Left lobe of liver (tissue), 2 donors: ENCODE data around the gene MFSD6. TPM values are rescaled to one million over a fixed set of nuclear protein-coding genes. Genes with fewer than 3 reads are reported as not detected.
"Not testable (repeated sequence)": the region's sequence is repeated elsewhere in the genome, so short reads cannot be mapped to it uniquely, and the experiment has no call there.

ENCODE experiments used
- ATAC-seq: fragments of 200-7000 bp; cut with Tn5 transposase; one replicate; pipeline ENCODE4 v1.9.1; 2020; ENCODE audit warnings: mild to moderate bottlenecking, moderate library complexity
- DNase-seq: peaks from one replicate; pipeline ENCODE4 v3.0.0-alpha.2; 2020; ENCODE audit warnings: low spot score
- total RNA-seq: library from RNA; stranded (reverse); gene quantifications from one replicate; pipeline ENCODE4 v1.2.1, GENCODE V29; 2021
- donor health status: DM: no; HTN: no; CAD: no; lungs with moderate emphysema.
- donor health status: DM: no; HTN: yes; CAD: no.

MFSD6 gene
- total RNA-seq, 1 donor from 2014 or later, result 1.9 TPM

DNA sequence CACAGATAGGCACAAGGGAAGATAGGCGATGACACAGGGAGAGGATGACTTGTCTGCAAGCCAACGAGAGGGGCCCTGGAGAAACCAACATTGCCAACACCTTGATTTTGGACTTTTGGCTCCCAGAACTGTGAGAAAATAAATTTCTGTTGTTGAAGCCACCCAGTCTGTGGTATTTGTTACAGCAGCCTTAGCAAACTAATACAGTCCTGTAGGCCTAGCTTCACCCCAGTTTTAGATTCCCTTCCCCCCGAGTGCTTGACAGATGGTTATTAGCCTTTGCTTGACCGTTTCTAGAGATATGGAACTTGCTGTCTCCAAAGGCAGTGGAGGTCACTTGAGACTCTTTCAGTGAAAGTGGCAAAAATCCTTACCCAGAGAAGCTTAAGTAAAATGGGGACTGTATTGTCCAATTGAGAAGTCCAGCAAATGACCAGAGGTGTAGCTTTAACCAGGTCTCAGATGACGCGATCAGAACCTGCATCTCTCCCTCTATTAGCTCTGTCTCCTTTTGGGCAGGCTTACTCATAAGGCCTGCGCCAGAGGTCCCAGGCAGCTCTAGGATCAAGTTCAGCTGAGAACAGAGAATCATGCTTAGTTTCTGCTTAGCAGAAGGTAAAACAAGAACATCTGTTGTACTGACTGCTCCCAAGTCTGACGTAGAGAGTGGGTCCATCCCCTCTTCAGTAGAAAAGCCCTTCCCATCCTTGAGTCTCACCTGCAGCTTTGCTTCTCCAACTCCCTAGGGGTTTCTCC lies 50.4 kb downstream of the MFSD6 start:
- ATAC-seq, result no peak
- no peak for DNase-seq

DNA sequence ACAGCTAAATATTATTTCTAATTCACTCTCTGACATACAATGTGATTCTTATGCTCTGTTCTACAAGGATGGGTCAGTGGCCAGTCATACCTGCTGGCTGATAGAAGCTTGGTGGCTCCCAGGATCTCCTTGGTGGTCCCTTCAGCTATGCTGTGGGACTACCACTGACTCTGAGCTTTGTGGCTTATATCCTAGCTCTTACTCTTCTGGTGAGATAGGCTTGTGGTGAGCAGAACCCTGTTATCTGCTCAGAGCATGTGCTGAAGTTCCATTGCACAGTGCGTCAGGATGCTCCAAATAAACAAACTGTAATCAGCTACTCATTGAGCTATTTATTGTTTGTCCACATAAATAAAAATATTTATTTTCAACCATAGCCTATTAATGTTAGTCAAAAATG lies 51.7 kb downstream of the MFSD6 start:
- DNase-seq, result no peak
- no peak for ATAC-seq

DNA sequence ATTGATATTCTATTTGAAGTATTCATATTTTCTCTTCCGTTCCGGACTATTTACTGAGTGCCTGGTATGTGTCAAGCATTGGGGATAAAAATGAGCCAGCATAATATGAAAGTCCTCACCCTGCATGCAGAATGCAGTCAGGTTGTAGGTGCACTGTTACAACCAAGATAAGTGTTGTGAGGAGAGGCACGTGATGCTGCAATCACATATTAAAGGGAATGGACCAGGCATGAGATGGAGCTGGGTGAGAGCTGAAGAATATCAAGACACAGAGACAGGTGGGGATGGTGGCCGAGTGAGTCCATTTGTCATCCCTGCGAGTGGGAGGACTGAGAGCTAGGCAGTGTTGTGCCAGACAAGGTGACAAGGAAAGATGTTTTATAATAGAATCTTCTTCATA lies 52.3 kb downstream of the MFSD6 start:
- ATAC-seq (no peak), DNase-seq (no peak)

DNA sequence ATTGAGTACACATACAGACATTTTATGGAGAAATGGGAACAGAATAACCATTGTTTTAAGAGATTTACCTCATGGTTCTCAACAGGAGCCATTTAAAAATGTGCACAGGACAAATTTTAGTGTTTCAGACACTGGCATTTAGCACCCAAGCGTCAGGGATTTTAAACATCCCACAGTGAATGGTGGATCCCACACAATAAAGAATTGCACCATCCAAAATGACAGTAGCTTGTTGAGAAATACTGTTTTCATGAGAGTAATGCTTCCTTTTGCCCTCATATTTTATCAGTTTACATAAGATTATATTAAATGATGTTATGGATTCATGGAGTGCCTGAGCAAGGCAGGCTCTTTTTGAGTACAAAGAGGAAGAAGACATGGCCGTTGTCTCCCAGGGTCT lies 54.0 kb downstream of the MFSD6 start:
- no peak for DNase-seq
- ATAC-seq, result no peak

DNA sequence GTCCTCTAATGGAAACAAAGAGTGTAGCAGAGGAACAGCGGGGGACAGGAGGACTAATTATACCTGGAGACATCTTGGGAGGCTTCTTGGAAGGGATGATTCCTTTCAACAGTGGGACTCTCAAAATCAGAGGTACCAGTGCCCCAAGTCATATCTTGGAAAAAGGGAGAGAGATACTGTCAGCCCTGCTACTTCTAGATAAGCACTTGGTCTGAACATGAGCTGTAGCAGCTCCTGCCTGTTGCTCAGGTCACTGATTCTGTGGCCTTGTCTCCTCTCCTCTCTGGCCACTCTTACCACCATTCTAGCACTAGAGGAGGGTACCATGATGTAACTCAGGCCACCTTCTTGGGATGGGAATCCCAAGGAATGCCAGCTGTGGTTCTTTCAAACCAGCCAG lies 54.5 kb downstream of the MFSD6 start:
- no peak for ATAC-seq
- DNase-seq, result no peak

DNA sequence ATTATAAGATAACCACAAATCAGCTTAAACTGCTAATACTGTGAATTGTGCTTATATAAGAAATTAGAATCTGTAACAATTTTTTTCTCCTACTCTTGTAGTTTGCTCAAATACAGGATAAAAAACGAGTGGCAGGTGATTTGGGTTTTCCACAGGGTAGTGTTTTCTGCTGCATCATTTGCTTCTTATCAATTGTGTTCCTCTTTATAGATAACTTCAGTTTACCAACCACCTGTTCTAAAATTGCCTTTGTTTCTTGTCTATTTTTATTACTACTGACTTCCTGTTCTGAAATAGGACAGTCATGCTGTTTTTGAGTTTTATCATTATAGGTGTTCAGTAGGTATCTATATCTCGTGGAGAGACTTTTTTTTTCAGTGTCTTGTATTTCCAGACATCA lies 56.9 kb downstream of the MFSD6 start:
- ATAC-seq (no peak), DNase-seq (no peak)

DNA sequence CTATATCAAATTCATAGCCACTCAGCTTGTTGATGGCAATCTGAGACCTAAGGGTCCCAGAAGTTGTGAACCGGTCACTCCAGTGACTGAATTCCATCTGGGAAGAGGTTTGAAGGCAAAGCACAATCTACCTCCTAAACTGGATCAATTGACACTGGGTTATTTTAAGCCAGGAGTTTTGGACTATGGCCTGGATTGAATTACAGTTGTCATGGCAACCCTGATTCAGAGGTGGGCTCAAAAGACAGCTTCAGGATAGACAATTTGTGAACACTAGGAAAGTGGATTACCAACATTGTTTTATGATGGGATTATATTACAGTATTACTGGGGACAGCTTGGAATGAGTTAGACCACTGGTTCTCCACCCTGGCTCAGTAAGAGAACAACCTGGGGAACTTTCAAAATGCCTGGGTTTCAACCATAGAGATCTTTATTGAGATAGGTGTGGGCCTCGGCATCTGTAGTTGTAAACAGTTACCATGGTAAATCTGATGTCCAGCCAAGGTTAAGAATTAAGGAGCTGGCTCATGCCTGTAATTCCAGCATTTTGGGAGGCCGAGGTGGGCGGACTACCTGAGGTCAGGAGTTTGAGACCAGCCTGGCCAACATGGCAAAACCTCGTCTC lies 58.8 kb downstream of the MFSD6 start:
- ATAC-seq (no peak), DNase-seq (no peak)

DNA sequence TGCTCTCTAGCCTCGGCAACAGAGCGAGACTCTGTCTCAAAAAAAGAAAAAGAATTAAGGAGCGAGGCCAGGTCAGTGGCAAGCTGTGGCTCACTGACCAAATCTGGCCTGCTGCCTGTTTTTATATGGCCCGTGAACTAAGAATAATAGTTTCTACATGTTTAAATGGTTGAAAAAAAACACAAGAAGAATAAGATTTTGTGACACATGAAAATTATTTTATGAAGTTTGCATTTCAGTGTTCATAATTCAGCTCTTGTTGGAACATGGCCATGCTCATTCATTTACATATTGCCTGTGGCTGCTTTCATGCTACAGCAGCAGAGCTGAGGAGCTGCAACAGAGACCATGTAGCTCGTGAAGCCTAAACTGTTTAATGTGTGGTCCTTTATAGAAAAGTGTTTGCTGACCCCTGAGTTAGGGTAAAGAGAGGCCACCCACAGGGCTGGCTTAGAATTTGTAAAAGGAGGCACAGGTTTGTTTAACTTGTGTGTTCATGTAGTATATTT lies 59.5 kb downstream of the MFSD6 start:
- no peak for ATAC-seq
- DNase-seq, result no peak

DNA sequence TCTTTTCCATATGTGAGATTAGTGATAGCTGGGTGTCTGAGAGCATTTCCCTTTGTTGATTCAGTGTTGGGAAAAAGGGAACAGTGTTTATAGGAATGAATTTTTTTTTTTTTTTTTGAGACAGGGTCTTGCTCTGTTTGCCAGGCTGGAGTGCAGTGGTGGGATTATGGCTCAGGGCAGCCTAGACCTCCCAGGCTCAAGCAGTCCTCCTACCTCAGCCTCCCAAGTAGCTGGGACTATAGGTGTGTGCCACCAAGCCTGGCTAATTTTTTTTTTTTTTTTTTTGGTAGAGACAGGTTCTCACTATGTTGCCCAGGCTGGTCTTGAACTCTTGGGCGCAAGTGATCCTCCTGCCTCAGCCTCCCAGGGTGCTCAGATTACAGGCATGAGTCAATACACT lies 60.2 kb downstream of the MFSD6 start:
- not testable (repeated sequence) for DNase-seq, ATAC-seq

DNA sequence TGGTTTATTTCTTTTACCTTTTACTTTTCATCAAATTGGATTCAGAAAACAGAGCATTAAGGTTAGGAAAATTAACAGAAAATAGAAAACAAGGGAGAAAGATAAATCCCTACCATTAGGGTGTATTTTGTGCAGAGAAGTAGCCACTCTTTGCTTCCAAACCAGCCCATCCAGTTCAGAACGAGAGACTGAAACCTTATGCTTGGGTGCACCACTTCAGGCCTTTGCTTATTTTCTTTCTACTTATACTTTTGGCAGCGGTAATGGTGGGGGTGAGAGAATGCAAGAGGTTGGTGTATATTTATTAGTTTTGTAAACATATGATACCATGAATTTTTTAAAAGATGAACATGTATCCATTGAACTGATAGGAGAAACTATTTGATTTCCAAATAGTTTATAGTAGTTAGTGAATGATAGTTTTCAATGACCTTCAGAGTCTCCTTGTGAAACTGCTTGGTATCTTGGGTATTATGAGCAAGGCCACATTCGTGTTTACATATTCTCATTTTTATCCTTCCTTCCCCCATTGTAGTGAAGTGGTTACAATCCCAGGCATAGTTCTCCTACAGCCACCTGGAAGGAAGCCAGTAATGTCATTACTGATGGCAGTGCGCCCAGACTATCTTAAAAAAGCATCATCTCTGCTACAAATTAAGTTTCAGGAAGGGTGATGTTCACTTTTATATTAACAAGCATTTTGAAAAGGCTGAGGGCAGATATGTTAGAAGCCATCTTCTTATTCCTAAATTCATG lies 60.8 kb downstream of the MFSD6 start:
- peak; percentile 53 for DNase-seq
- peak; percentile 69 for ATAC-seq

DNA sequence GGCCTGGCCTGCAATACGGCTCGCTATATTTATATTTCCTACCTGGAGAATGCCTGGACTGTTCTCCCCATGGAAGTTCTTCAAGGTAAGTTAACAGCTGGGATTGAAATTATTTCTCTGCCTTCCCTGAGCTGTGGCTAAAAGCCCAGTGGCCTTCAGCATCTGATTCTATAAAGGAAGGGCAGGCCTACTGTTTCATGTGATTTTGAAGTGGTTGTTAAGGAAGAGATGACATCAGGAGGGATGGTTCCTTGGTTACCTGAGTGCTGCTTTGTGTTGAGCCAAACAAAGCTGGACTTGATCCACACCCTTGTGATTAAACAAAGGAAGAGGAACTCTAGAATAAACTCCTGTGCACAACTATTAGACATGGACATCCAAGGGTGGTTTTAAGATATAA lies 61.6 kb downstream of the MFSD6 start:
- peak; percentile 38 for ATAC-seq
- DNase-seq, result no peak

DNA sequence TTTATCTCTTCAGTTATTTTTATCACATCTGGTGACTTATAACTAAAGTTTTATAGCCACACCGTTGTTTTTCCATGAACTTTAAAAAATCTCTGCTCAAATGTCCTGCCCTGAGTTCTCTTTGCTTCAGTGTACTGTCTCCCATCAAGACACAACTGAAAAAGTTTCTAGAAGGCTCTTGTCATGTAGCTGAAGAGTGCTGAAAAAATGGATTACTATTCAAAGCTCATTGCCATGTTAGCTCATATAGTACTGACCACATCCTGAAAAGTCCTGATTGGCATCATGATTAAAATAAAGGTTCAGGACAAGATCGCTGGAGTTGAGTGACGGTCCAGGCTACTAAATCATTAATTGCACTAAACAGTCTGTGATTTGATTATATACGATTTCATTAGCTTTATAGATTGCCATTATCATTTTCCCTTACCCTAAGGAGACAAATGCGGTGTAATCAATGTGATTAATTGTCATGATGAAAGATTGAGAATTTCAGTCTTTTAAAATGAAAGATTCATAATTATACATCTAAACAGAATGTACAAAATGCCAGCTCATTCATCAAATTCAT lies 62.2 kb downstream of the MFSD6 start:
- no peak for ATAC-seq
- DNase-seq, result no peak

DNA sequence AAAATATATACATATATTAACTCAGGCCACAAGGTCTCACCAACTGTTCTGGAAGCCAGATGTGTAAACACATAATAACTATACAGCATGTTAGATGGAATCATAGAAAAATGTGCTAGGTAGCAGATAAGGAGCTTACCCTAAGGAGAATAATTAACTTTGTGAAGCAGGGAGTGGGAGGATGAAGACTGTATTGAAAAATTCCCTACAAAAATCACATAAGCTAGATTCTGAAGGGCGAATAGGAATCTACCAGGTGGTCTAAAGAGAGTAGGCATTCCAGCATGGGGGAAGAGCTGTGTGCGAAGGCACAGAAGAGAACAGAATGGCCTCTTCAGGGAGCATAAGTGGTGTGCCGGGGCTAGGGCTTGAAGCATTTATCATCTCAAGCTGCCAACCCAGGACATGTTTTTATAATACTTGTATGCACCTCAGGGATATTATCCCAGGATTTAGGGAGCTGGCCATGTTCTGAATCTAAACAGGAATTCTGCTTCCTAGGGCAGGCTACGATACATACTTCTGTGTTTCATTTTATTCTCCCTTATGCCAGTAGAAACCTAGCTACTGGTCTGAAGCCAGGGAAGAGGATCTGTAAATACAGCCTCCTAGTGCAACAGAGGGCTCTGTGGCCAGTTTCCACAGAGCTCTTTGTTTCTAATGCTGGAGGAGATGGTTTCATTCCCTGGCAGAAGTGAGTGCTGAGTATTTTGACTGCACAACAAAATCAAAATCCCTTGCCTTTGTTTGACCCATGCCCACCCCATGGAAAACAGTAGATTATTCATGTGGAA lies 69.7 kb downstream of the MFSD6 start:
- peak; percentile 85 for ATAC-seq

DNA sequence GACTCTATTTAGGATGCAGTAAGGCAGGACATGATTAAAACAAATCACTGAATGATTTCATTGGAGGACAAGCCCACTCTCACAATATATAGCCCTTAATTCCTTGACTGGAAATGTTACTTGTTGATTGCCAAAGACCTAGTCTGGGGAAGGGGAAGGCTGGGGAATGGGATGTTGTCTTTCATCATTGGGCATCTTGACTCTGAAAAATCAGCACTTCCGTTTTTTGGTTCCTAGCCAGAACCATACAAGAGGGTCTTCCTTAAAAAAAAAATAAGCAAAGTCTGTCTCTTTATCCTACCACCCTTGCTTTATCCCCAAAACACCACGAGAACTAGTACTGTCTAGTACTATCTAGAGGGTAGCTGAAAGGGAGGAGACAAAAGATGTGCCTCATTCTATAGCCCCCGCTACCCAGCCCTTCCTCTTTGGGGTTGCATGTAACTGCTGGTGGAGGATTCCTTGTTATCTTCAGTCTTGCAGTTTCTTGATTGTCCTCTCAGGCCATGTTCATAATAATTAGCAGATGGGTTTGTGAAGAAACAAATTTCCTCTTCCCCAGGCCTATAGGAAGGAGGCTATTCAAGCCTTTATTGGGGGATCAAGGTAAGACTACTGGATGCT lies 70.5 kb downstream of the MFSD6 start:
- ATAC-seq (no peak), DNase-seq (no peak)

More for the DNA sequence above, 69.7 kb downstream of the MFSD6 start:
- no peak for DNase-seq

DNA sequence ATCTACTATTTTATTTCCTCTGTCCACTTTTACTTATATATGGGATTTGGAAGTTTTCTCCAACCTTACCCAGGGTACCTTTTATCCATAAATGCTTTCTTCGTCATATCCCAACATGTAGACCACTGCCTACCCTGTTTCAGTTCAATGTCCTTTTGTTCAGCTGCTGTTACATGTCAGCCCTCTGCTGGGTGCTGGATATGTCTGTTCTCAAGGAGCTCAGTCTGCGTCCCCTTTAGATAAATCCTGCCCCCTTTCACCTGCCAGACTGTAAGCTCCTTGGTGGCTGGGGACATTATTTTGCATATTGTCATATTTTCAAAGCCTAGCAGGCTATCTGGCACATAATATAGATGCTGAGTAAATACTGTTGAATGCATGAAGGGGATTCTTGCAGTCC lies 73.2 kb downstream of the MFSD6 start:
- ATAC-seq, result no peak
- no peak for DNase-seq

DNA sequence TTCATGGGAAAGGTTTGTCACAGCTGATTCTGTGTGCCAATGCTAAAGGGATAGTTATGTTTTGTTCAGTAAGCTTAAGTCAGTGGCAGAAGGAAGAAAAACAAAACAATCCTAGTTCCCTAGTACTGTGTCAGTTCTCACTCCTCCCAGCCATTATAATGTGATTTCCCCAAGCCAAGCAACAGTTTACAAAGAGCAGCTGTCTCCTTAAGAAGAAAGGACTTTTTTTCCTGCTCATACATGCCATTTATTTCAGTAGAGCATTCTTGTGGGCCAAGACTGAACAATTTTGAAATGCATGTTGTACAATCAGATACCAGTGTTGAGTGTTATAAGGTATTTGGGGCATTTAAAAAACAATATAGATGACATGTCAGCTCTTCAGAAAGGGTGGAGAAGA lies 74.3 kb downstream of the MFSD6 start:
- ATAC-seq (no peak), DNase-seq (no peak)

DNA sequence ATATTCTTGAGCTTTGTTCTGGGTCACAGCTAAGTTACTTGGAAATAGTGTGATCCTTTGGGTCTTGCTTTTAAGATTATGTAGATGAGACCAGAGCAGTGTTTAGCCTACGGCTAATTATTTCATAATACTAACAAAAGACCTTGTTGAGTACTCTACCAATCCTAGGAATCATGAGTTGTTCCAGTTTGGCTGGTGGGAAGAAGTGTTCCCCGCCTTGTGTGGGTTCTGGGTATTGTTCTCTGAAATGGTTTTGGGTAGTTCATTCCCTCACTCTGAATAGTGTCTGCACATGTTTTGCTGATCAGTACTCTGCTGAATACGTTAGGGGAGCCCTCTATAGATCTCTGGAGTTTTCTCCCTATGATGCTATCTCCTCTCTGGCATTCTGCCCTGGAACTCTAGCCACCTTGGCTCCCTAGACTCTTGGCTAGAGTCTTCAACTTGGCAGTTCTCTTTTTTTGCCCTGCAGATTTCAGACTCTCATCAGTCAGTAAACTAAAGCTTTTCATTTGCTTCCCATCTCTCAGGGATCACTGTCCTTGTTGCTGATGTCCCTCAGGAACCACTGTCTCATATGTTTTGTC lies 78.0 kb downstream of the MFSD6 start:
- ATAC-seq, result no peak

DNA sequence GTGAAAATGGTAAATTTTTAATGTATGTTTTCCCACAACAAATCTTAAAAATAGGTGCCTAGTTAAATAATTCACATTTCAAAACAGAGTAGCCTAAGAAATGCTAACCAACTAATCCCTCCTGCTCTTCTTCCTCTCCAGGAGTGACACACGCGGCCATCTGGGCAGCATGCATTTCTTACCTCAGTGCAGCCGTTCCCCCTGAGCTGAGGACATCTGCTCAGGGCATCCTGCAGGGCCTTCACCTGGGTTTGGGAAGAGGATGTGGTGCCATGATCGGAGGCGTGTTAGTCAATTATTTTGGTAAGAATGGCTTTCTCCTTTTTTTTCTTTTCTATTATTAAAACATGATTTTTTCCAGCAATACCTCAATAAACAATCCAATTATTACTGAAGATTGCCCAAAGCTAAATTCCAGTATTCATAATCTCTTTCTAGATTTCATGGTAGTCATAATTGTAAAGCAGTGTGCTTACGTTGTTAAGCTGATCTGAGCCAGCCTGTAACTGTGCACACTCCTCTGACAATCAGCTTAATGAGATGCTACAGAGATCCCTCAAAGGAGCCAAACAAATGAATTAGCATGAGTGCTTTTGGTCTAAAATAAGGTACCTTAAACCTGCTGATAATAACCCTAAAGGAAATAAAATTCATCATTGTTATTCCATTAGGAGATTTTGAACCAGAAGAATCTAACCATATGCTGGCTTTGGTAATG lies 80.5 kb downstream of the MFSD6 start:
- no peak for DNase-seq
- ATAC-seq, result no peak

More for the DNA sequence above, 78.0 kb downstream of the MFSD6 start:
- no peak for DNase-seq

DNA sequence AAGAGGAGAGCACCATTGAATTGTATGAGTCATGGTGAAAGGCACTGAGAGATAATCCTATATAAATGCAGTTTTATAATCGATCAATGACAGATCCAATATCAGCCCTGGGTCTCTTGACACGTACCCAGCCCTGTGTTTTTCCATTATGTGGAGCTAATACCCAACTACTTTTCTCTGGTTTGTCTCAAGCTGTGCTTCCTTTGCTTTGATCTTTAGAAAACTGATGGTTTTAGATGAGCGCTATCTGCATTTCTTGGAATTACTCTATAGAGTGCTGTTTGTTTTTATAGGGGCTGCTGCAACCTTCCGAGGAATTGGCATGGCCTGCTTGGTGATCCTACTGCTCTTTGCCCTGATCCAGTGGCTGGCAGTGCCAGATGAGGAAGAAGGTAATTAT lies 81.3 kb downstream of the MFSD6 start:
- DNase-seq, result no peak
- ATAC-seq, result no peak
